ENCODE data around the gene HSD11B2.

The HSD11B2 gene

GRCh38 chr16:67423611-67424260 lies 7.2 kb upstream of the HSD11B2 start:
- no peak overlapping the region for H3K4ac ChIP-seq (ENCODE audit: low read depth, low read length)
- H3K4me2 ChIP-seq (ENCODE audit: low read length): no peak overlapping the region
- H4K8ac ChIP-seq (ENCODE audit: low read depth, low read length): no peak overlapping the region
- H3K14ac ChIP-seq (ENCODE audit: low read length): no peak overlapping the region
- peaks cover under 1% of the 10 kb centered on the region for H3K27me3 ChIP-seq (ENCODE audit: insufficient read depth, low read length)
- no peak overlapping the region for H3K18ac ChIP-seq (ENCODE audit: low read length)
- H3K4me3 ChIP-seq (ENCODE audit: low read depth, low read length): no peak overlapping the region
- no peak overlapping the region for H2AFZ ChIP-seq (ENCODE audit: insufficient read depth, low read length, poor library complexity)
- no CpG with 5 or more reads among the region's 9 CpGs for WGBS (ENCODE audit: extremely low coverage, insufficient coverage, insufficient read length)
- no peaks in the 10 kb centered on the region for H3K9me3 ChIP-seq (ENCODE audit: insufficient read depth, low read depth, low read length)
- H3K23ac ChIP-seq (ENCODE audit: low read length): no peak overlapping the region
- H2BK120ac ChIP-seq (ENCODE audit: insufficient read depth, low read length, poor library complexity): no peak overlapping the region
- H3K27ac ChIP-seq (ENCODE audit: low read depth, low read length): no peak overlapping the region
- no peaks in the 10 kb centered on the region for H3K36me3 ChIP-seq (ENCODE audit: control insufficient read depth in 1 of 2, insufficient read depth in 2 of 2, low read length in 2 of 2)
- no peak for DNase-seq
- peaks cover 3% of the 10 kb centered on the region for H3K79me1 ChIP-seq (ENCODE audit: low read length)
- H2AK5ac ChIP-seq (ENCODE audit: low read length): no peak overlapping the region
- no peaks in the 10 kb centered on the region for H3K79me2 ChIP-seq (ENCODE audit: control insufficient read depth, insufficient read depth, low read length, poor library complexity)
- H4K91ac ChIP-seq (ENCODE audit: low read depth, low read length): no peak overlapping the region
- H3K4me1 ChIP-seq (ENCODE audit: control insufficient read depth in 1 of 2, insufficient read depth in 2 of 2, low read length in 2 of 2): peaks cover 0 to 8% of the 10 kb centered on the region in 2 experiments
- H4K12ac ChIP-seq (ENCODE audit: low read depth, low read length): no peak overlapping the region
- H2BK5ac ChIP-seq (ENCODE audit: low read depth, low read length, poor library complexity): no peak overlapping the region
- no peak overlapping the region for H3K9ac ChIP-seq (ENCODE audit: low read length)
- H2BK12ac ChIP-seq (ENCODE audit: low read length): no peak overlapping the region

- no peak overlapping the region for H4K91ac ChIP-seq (ENCODE audit: low read depth, low read length)
- WGBS (ENCODE audit: extremely low coverage, insufficient coverage, insufficient read length): no CpG with 5 or more reads among the region's 5 CpGs
- no peak overlapping the region for H3K23ac ChIP-seq (ENCODE audit: low read length)
- no peak overlapping the region for H2AFZ ChIP-seq (ENCODE audit: insufficient read depth, low read length, poor library complexity)
- H3K27ac ChIP-seq (ENCODE audit: low read depth, low read length): no peak overlapping the region
- peaks cover 0 to 7% of the 10 kb centered on the region in 2 experiments for H3K4me1 ChIP-seq (ENCODE audit: control insufficient read depth in 1 of 2, insufficient read depth in 2 of 2, low read length in 2 of 2)
- H3K79me1 ChIP-seq (ENCODE audit: low read length): peaks cover 3% of the 10 kb centered on the region
- no peak overlapping the region for H3K4me2 ChIP-seq (ENCODE audit: low read length)
- no peak overlapping the region for H3K14ac ChIP-seq (ENCODE audit: low read length)
- H3K79me2 ChIP-seq (ENCODE audit: control insufficient read depth, insufficient read depth, low read length, poor library complexity): no peaks in the 10 kb centered on the region
- DNase-seq: peak; percentile 87 to 95
- H3K4me3 ChIP-seq (ENCODE audit: low read depth, low read length): no peak overlapping the region
- H4K8ac ChIP-seq (ENCODE audit: low read depth, low read length): no peak overlapping the region
- H3K9ac ChIP-seq (ENCODE audit: low read length): no peak overlapping the region
- H2BK120ac ChIP-seq (ENCODE audit: insufficient read depth, low read length, poor library complexity): no peak overlapping the region
- no peaks in the 10 kb centered on the region for H3K9me3 ChIP-seq (ENCODE audit: insufficient read depth, low read depth, low read length)
- H2BK5ac ChIP-seq (ENCODE audit: low read depth, low read length, poor library complexity): no peak overlapping the region
- no peak overlapping the region for H3K18ac ChIP-seq (ENCODE audit: low read length)
- peaks cover 5% of the 10 kb centered on the region for H3K27me3 ChIP-seq (ENCODE audit: insufficient read depth, low read length)
- H3K36me3 ChIP-seq (ENCODE audit: control insufficient read depth in 1 of 2, insufficient read depth in 2 of 2, low read length in 2 of 2): no peaks in the 10 kb centered on the region
- H4K12ac ChIP-seq (ENCODE audit: low read depth, low read length): no peak overlapping the region
- H2BK12ac ChIP-seq (ENCODE audit: low read length): no peak overlapping the region
- no peak overlapping the region for H3K4ac ChIP-seq (ENCODE audit: low read depth, low read length)
- no peak overlapping the region for H2AK5ac ChIP-seq (ENCODE audit: low read length)
These were observed 6.7 kb upstream of the HSD11B2 start for GRCh38 chr16:67424261-67424615.

GRCh38 chr16:67425061-67425460 lies 5.9 kb upstream of the HSD11B2 start:
- no peak overlapping the region for H4K91ac ChIP-seq (ENCODE audit: low read depth, low read length)
- H3K27me3 ChIP-seq (ENCODE audit: insufficient read depth, low read length): peaks cover 12% of the 10 kb centered on the region
- H3K4ac ChIP-seq (ENCODE audit: low read depth, low read length): no peak overlapping the region
- no peaks in the 10 kb centered on the region for H3K9me3 ChIP-seq (ENCODE audit: insufficient read depth, low read depth, low read length)
- no peak overlapping the region for H3K18ac ChIP-seq (ENCODE audit: low read length)
- H3K14ac ChIP-seq (ENCODE audit: low read length): no peak overlapping the region
- H3K4me1 ChIP-seq (ENCODE audit: control insufficient read depth in 1 of 2, insufficient read depth in 2 of 2, low read length in 2 of 2): peaks cover 0 to 7% of the 10 kb centered on the region in 2 experiments
- DNase-seq: no peak
- no CpG with 5 or more reads among the region's 6 CpGs for WGBS (ENCODE audit: extremely low coverage, insufficient coverage, insufficient read length)
- H3K27ac ChIP-seq (ENCODE audit: low read depth, low read length): no peak overlapping the region
- H3K9ac ChIP-seq (ENCODE audit: low read length): no peak overlapping the region
- H3K23ac ChIP-seq (ENCODE audit: low read length): no peak overlapping the region
- H2AK5ac ChIP-seq (ENCODE audit: low read length): no peak overlapping the region
- no peak overlapping the region for H2BK12ac ChIP-seq (ENCODE audit: low read length)
- no peak overlapping the region for H3K4me3 ChIP-seq (ENCODE audit: low read depth, low read length)
- no peak overlapping the region for H2BK120ac ChIP-seq (ENCODE audit: insufficient read depth, low read length, poor library complexity)
- H4K12ac ChIP-seq (ENCODE audit: low read depth, low read length): no peak overlapping the region
- H4K8ac ChIP-seq (ENCODE audit: low read depth, low read length): no peak overlapping the region
- H2AFZ ChIP-seq (ENCODE audit: insufficient read depth, low read length, poor library complexity): no peak overlapping the region
- peaks cover 3% of the 10 kb centered on the region for H3K79me1 ChIP-seq (ENCODE audit: low read length)
- H3K4me2 ChIP-seq (ENCODE audit: low read length): no peak overlapping the region
- no peaks in the 10 kb centered on the region for H3K79me2 ChIP-seq (ENCODE audit: control insufficient read depth, insufficient read depth, low read length, poor library complexity)
- no peak overlapping the region for H2BK5ac ChIP-seq (ENCODE audit: low read depth, low read length, poor library complexity)
- H3K36me3 ChIP-seq (ENCODE audit: control insufficient read depth in 1 of 2, insufficient read depth in 2 of 2, low read length in 2 of 2): no peaks in the 10 kb centered on the region

GRCh38 chr16:67425580-67425979 lies 5.3 kb upstream of the HSD11B2 start:
- Histone ChIP-seq H3K4me3 (ENCODE audit: low read depth, low read length) (no peak overlapping the region), H3K18ac (ENCODE audit: low read length) (no peak overlapping the region), H3K23ac (ENCODE audit: low read length) (no peak overlapping the region), H4K12ac (ENCODE audit: low read depth, low read length) (no peak overlapping the region), H2BK12ac (ENCODE audit: low read length) (no peak overlapping the region), H2BK120ac (ENCODE audit: insufficient read depth, low read length, poor library complexity) (no peak overlapping the region), H4K91ac (ENCODE audit: low read depth, low read length) (no peak overlapping the region), H3K14ac (ENCODE audit: low read length) (no peak overlapping the region), H3K4me1 (ENCODE audit: control insufficient read depth in 1 of 2, insufficient read depth in 2 of 2, low read length in 2 of 2) (peaks cover 3 to 9% of the 10 kb centered on the region in 2 experiments), H2AFZ (ENCODE audit: insufficient read depth, low read length, poor library complexity) (no peak overlapping the region), H2AK5ac (ENCODE audit: low read length) (no peak overlapping the region), H3K27me3 (ENCODE audit: insufficient read depth, low read length) (peaks cover 17% of the 10 kb centered on the region), H3K79me2 (ENCODE audit: control insufficient read depth, insufficient read depth, low read length, poor library complexity) (no peaks in the 10 kb centered on the region), H3K4me2 (ENCODE audit: low read length) (no peak overlapping the region), H3K9me3 (ENCODE audit: insufficient read depth, low read depth, low read length) (no peaks in the 10 kb centered on the region), H3K9ac (ENCODE audit: low read length) (no peak overlapping the region), H3K27ac (ENCODE audit: low read depth, low read length) (no peak overlapping the region), H3K4ac (ENCODE audit: low read depth, low read length) (no peak overlapping the region), H3K36me3 (ENCODE audit: control insufficient read depth in 1 of 2, insufficient read depth in 2 of 2, low read length in 2 of 2) (no peaks in the 10 kb centered on the region), H3K79me1 (ENCODE audit: low read length) (peaks cover 3% of the 10 kb centered on the region), H2BK5ac (ENCODE audit: low read depth, low read length, poor library complexity) (no peak overlapping the region), H4K8ac (ENCODE audit: low read depth, low read length) (no peak overlapping the region)
- no peak for DNase-seq
- no CpG with 5 or more reads among the region's 4 CpGs for WGBS (ENCODE audit: extremely low coverage, insufficient coverage, insufficient read length)

All from trophoblast cell (in vitro differentiated cells and primary cell).